WTC11 (cell line): ENCODE measurements around the gene TPSAB1.

Experiments used
- EMX1 ChIP-seq: fragments of 250-450 bp; sonication (Bioruptor Pico); IDR thresholded peaks from 2 replicates; pipeline ENCODE4 v1.8.0; 2021; ENCODE audit warnings: mild to moderate bottlenecking
- ESRRA ChIP-seq: sonication (generic); formaldehyde crosslinking; IDR thresholded peaks from 2 replicates; pipeline ENCODE4 v1.8.1; 2022; ENCODE audit warnings: mild to moderate bottlenecking, missing genetic modification reagents, borderline replicate concordance
- FOXK1 ChIP-seq: sonication (generic); formaldehyde crosslinking; IDR thresholded peaks from 2 replicates; pipeline ENCODE4 v1.8.0; 2022; ENCODE audit warnings: mild to moderate bottlenecking, moderate library complexity, missing genetic modification reagents
- FOXP1 ChIP-seq: sonication (generic); formaldehyde crosslinking; IDR thresholded peaks from 2 replicates; pipeline ENCODE4 v1.8.0; 2022; ENCODE audit warnings: missing genetic modification reagents, mild to moderate bottlenecking, moderate library complexity, borderline replicate concordance
- JUN ChIP-seq: sonication (generic); formaldehyde crosslinking; IDR thresholded peaks from 2 replicates; pipeline ENCODE4 v1.8.0; 2023; ENCODE audit warnings: mild to moderate bottlenecking, missing genetic modification reagents
- SP1 ChIP-seq: sonication (generic); formaldehyde crosslinking; conservative IDR thresholded peaks from 2 replicates; pipeline ENCODE4 v1.8.1; 2022; ENCODE audit warnings: missing genetic modification reagents
- ZNF121 ChIP-seq: sonication (generic); formaldehyde crosslinking; IDR thresholded peaks from 2 replicates; pipeline ENCODE4 v1.8.0; 2023; ENCODE audit warnings: missing genetic modification reagents
- ZNF416 ChIP-seq: fragments of 250-450 bp; sonication (Bioruptor Pico); IDR thresholded peaks from 2 replicates; pipeline ENCODE4 v1.9.0; 2021; ENCODE audit warnings: mild to moderate bottlenecking, inconsistent platforms
- TF ChIP-seq, protein P1 (sequence below): fragments of 200-600 bp; IDR thresholded peaks from 2 replicates; pipeline ENCODE4 v1.8.0; 2022; ENCODE audit warnings: antibody characterized with exemption
- TF ChIP-seq, protein P2 (sequence below): sonication (generic); formaldehyde crosslinking; IDR thresholded peaks from 2 replicates; pipeline ENCODE4 v1.8.1; 2023; ENCODE audit warnings: mild to moderate bottlenecking, missing genetic modification reagents
- TF ChIP-seq, protein P3 (sequence below): sonication (generic); formaldehyde crosslinking; conservative IDR thresholded peaks from 2 replicates; pipeline ENCODE4 v1.8.1; 2023; ENCODE audit warnings: mild to moderate bottlenecking, low read depth, missing genetic modification reagents, moderate library complexity

DNA sequence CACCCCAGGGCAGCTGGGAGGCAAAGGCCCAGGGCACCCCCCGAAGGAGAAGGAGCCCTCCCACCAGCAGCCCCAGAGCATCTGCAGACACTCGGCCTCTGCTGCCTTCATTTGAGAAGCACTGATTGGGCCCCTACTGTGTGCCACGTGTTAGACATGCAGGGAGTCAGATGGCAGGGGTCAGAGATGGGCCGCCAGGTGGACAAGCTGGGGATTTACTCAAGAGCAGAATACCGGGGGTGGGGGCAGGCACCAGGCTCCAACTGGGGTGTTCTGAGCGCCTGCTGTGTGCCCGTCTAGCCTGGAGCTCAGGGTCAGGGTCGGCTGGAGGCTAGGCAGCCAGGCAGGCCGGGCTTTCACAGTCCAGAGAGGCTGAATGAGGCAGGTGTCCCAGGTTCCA is 34.2 kb upstream of the TPSAB1 start:
- TF ChIP-seq, protein P1, sequence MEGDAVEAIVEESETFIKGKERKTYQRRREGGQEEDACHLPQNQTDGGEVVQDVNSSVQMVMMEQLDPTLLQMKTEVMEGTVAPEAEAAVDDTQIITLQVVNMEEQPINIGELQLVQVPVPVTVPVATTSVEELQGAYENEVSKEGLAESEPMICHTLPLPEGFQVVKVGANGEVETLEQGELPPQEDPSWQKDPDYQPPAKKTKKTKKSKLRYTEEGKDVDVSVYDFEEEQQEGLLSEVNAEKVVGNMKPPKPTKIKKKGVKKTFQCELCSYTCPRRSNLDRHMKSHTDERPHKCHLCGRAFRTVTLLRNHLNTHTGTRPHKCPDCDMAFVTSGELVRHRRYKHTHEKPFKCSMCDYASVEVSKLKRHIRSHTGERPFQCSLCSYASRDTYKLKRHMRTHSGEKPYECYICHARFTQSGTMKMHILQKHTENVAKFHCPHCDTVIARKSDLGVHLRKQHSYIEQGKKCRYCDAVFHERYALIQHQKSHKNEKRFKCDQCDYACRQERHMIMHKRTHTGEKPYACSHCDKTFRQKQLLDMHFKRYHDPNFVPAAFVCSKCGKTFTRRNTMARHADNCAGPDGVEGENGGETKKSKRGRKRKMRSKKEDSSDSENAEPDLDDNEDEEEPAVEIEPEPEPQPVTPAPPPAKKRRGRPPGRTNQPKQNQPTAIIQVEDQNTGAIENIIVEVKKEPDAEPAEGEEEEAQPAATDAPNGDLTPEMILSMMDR = no peak
- TF ChIP-seq, protein P2, sequence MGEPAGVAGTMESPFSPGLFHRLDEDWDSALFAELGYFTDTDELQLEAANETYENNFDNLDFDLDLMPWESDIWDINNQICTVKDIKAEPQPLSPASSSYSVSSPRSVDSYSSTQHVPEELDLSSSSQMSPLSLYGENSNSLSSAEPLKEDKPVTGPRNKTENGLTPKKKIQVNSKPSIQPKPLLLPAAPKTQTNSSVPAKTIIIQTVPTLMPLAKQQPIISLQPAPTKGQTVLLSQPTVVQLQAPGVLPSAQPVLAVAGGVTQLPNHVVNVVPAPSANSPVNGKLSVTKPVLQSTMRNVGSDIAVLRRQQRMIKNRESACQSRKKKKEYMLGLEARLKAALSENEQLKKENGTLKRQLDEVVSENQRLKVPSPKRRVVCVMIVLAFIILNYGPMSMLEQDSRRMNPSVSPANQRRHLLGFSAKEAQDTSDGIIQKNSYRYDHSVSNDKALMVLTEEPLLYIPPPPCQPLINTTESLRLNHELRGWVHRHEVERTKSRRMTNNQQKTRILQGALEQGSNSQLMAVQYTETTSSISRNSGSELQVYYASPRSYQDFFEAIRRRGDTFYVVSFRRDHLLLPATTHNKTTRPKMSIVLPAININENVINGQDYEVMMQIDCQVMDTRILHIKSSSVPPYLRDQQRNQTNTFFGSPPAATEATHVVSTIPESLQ (CRISPR knock-in tag) = no peak
- no peak for TF ChIP-seq ZNF416 (CRISPR knock-in tag)
- TF ChIP-seq EMX1 (CRISPR knock-in tag) = no peak
- TF ChIP-seq, protein P3, sequence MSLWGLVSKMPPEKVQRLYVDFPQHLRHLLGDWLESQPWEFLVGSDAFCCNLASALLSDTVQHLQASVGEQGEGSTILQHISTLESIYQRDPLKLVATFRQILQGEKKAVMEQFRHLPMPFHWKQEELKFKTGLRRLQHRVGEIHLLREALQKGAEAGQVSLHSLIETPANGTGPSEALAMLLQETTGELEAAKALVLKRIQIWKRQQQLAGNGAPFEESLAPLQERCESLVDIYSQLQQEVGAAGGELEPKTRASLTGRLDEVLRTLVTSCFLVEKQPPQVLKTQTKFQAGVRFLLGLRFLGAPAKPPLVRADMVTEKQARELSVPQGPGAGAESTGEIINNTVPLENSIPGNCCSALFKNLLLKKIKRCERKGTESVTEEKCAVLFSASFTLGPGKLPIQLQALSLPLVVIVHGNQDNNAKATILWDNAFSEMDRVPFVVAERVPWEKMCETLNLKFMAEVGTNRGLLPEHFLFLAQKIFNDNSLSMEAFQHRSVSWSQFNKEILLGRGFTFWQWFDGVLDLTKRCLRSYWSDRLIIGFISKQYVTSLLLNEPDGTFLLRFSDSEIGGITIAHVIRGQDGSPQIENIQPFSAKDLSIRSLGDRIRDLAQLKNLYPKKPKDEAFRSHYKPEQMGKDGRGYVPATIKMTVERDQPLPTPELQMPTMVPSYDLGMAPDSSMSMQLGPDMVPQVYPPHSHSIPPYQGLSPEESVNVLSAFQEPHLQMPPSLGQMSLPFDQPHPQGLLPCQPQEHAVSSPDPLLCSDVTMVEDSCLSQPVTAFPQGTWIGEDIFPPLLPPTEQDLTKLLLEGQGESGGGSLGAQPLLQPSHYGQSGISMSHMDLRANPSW (CRISPR knock-in tag) = no peak
- TF ChIP-seq ZNF121 (CRISPR knock-in tag) = no peak
- TF ChIP-seq JUN (CRISPR knock-in tag) = no peak
- no peak for TF ChIP-seq ESRRA (CRISPR knock-in tag)
- no peak for TF ChIP-seq FOXP1
- no peak for TF ChIP-seq FOXK1
- no peak for TF ChIP-seq SP1
